ENCODE measurements around the gene NUDT14.

Gene NUDT14

DNA sequence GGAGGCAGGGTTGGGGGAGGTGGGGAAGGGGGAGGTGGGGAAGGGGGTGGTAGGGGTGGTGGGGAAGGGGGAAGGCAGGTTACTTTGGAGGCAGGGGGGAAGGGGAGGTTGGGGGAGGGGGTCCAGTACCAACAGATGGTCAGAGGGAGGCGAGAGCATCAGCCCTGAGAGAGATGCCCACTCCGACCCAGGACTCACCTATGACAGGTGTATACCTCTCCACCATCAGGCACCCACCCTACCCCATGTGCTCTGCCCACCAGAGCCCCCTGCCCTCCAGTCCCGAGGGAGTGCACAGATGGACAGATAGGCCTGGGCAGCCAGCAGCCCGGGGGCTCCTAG is 31.1 kb downstream of the NUDT14 start:
- Mint-ChIP-seq H3K4me1 (ENCODE audit: low read depth) (no peaks in the 10 kb centered on the region), H3K4me3 (no peak overlapping the region), H3K27me3 (no peaks in the 10 kb centered on the region), H3K27ac (no peak overlapping the region), H3K36me3 (ENCODE audit: low read depth) (no peaks in the 10 kb centered on the region), H3K9me3 (no peaks in the 10 kb centered on the region)
- intact Hi-C loops (cut with micrococcal nuclease), result no loop called here

DNA sequence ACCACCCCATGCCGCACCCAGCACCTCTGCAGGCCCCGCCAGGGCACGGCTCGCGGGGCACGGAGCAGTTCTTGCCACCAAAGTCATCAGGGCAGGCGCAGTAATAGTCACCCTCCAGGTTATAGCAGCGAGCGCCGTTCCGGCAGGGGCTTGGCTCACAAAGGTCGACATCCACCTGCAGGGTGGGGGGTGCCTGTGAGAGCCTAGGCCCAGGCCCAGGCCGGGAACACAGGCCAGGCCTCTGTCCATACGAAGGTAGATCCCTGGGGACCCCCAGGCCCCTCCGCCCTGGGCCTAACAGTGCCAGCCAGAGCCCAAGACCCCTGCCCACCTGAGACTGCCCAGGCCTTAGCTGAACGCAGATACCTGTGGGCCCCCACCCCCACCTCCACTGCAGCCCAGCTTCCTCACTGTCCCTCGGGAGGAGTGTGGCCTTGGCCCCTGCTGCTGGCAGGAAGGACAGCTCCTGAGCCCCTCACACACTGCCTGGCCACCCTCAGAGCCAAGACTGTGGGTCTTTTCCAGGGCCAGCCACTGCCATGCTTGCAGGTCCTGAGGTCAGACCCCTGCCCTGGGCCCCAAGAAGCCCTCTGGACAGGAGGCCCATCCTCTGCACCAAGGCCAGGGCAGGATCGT is 31.8 kb downstream of the NUDT14 start:
- no peaks in the 10 kb centered on the region for H3K36me3 Mint-ChIP-seq (ENCODE audit: low read depth)
- no peaks in the 10 kb centered on the region for H3K9me3 Mint-ChIP-seq
- no peaks in the 10 kb centered on the region for H3K27me3 Mint-ChIP-seq
- H3K27ac Mint-ChIP-seq, result no peak overlapping the region
- no peak overlapping the region for H3K4me3 Mint-ChIP-seq
- intact Hi-C loops (cut with micrococcal nuclease), result no loop called here
- H3K4me1 Mint-ChIP-seq (ENCODE audit: low read depth), result no peaks in the 10 kb centered on the region

DNA sequence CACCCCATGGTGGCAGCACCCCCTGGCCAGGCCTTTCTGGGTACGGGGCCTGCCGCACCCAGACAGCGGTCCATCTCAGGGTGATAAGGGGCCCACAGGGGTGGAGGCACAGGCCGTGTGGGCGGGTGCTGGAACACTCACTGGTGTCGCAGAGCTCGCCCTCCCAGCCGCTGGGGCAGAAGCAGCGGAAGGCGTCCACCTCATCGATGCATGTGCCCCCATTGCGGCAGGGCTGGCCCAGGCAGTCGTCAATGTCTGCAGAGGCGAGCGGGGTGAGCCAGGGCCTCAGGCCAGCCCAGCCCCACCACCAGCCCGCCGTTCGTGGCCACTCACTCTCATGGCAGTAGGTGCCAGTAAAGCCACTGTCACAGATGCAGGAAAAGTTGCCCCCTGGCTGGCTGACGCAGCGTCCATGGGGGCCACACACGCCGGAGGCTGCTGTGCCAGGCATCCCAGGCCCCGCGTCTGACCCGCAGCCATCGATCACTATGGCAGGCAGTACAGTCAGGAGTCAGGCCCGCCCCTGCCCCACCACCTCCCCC is 32.4 kb downstream of the NUDT14 start:
- Mint-ChIP-seq H3K27me3 (no peaks in the 10 kb centered on the region), H3K36me3 (ENCODE audit: low read depth) (no peaks in the 10 kb centered on the region), H3K4me1 (ENCODE audit: low read depth) (no peaks in the 10 kb centered on the region), H3K9me3 (no peaks in the 10 kb centered on the region), H3K27ac (no peak overlapping the region), H3K4me3 (no peak overlapping the region)
- intact Hi-C loops (cut with micrococcal nuclease), result no loop called here

DNA sequence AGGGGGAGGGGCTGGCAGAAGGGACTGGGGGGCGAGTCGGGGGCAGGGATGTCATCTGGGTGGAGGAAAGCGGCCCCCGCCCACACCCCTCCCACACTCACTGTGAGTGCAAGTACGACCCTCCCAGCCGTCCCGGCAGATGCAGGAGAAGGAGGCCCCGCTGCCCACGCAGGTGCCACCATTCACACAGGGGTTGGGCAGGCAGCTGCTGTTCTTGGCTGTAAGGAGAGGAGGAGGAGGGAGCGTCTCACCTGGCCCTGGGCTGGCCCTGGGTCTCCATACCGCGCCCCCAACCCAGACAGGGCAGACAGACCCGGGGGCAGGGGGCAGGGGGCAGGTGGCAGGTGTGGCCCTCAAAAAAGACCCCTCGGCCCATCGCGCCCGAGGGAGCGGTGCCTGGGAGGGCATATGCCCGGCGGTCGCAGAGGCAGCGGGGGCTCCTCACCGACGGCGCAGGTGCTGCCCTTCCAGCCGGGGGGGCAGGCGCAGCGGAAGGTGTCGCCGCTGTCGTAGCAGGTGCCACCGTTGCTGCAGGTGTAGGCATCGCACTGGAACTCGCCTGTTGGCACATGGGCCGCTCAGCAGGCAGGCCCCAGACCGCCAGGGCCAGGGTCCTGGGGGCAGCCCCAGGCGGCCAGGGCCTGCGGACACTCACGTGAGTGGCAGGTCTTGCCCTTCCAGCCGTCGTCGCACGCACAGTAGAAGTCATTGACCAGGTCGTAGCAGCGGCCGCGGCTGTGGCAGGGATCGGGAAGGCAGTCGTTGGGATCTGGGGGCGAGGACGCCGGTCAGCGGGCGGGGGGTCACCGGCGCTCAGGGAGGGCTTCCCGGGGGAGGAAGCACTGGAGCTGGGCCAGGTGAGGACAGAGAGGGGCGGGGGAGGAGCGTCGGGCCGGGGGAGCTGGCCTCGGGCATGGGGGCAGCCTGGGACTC is 33.2 kb downstream of the NUDT14 start:
- Mint-ChIP-seq H3K36me3 (ENCODE audit: low read depth) (no peaks in the 10 kb centered on the region), H3K9me3 (no peaks in the 10 kb centered on the region), H3K4me3 (no peak overlapping the region), H3K4me1 (ENCODE audit: low read depth) (no peaks in the 10 kb centered on the region), H3K27me3 (no peaks in the 10 kb centered on the region), H3K27ac (no peak overlapping the region)
- intact Hi-C loops (cut with micrococcal nuclease), result no loop called here

DNA sequence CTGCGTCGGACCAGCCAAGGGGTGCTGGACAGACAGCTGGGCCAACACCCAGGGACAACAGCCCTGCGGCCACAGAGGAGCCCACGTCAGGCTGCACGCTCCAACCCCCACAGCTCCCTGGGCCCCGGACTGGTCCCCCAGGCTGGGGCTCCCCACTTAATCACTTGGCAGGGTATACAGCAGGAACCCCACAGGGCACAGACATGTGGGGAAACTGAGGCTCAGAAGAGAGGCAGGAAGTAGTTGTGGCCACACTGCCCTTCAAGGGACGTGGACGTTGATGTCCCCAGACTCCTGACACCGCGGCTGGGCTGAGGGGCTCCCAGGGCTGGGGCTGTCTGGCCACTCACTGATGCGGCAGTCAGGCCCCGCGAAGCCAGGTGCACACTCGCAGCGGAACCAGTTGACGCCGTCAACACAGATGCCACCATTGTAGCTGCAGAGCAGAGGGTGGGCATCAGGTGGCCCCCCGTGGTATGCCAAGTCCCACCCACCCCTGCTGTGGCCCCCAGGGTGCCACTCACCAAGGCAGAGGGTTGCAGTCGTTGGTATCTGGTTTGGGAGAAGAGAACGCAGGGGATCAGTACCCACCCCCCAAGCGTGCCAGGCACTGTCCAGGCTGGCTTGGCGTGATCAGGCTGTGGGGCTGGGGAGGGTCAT is 34.0 kb downstream of the NUDT14 start:
- Mint-ChIP-seq H3K4me1 (ENCODE audit: low read depth) (no peaks in the 10 kb centered on the region), H3K4me3 (no peak overlapping the region), H3K36me3 (ENCODE audit: low read depth) (no peaks in the 10 kb centered on the region), H3K27ac (no peak overlapping the region), H3K27me3 (no peaks in the 10 kb centered on the region), H3K9me3 (no peaks in the 10 kb centered on the region)
- intact Hi-C loops (cut with micrococcal nuclease), result no loop called here

DNA sequence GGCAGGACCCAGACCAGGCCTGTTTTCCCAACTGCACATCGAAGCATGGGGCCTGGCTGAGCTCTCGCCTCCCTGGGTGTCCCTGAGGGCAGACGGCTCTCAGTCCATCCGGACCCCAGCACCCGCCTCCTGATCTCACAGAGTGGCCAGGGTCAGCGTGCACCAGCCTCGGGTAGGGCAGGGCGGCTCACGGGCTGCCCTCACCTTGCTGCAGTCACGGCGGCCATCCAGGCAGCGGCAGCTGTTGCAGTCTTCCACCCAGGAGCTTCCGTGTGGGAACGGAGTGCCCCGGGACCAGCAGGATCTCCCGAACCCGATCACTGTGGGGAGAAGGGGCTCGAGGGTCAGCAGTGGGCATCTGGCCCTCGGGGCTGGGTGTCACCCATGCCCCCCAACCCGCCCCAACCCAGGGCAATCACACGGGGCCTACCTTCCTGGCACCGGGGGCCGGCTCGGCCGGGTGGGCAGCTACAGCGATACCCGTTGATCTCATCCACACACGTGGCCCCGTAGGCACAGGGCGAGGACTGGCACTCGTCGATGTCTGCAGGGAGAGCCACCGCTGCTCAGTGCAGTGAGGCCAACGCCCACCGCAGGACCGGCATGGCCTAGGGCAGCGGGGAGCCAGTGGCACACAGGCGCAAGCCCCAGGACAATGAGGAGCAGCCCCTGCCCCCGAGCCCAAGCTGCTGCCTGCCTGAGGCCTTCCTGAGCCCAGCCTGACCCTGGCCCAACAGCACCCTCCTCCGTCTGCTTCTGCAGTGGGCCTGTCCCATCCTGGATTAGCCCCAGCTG is 34.7 kb downstream of the NUDT14 start:
- no peaks in the 10 kb centered on the region for H3K27me3 Mint-ChIP-seq
- H3K4me1 Mint-ChIP-seq (ENCODE audit: low read depth), result no peaks in the 10 kb centered on the region
- intact Hi-C loops (cut with micrococcal nuclease), result no loop called here
- no peaks in the 10 kb centered on the region for H3K9me3 Mint-ChIP-seq
- no peaks in the 10 kb centered on the region for H3K36me3 Mint-ChIP-seq (ENCODE audit: low read depth)
- H3K27ac Mint-ChIP-seq, result no peak overlapping the region
- no peak overlapping the region for H3K4me3 Mint-ChIP-seq

DNA sequence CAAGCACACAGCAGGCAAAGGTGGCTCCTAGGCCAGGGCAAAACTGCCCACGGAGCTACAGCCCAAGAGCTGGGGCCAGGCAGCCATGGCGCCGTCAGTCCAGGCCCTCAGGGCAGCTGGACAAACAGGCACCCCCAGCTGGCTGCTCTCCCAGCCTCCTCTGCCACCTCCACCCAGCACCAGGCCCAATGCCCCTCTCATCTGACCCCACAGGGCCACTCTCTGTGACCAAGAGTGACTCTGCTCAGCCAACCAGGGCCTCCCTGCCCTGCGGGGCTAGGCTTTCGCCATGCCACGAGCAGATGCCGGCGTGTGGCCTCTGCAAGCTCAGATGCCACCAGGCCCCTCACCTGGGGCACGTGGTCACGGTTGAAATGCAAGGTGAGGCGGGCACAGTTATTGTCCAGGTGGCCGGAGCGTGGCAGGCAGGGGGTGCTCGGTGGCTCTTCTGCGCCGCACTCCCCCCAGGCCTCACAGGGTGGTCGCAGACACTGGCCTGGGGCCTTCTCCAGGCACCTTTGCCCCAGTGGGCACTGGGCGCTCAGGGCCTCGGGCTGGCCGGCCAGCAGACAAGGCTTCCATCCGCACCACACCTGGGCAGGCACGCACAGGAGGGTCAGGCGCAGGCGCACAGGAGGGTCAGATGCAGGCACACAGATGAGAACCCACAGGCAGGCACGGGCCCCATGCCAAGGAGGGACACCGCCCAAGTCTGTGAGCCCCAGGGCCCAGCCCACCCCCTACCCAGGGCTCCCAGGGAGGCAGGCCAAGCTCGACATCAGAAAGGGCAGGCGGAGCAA is 35.5 kb downstream of the NUDT14 start:
- Mint-ChIP-seq H3K27ac (no peak overlapping the region), H3K9me3 (no peaks in the 10 kb centered on the region), H3K36me3 (ENCODE audit: low read depth) (no peaks in the 10 kb centered on the region), H3K4me3 (no peak overlapping the region), H3K4me1 (ENCODE audit: low read depth) (no peaks in the 10 kb centered on the region), H3K27me3 (no peaks in the 10 kb centered on the region)
- intact Hi-C loops (cut with micrococcal nuclease), result no loop called here

DNA sequence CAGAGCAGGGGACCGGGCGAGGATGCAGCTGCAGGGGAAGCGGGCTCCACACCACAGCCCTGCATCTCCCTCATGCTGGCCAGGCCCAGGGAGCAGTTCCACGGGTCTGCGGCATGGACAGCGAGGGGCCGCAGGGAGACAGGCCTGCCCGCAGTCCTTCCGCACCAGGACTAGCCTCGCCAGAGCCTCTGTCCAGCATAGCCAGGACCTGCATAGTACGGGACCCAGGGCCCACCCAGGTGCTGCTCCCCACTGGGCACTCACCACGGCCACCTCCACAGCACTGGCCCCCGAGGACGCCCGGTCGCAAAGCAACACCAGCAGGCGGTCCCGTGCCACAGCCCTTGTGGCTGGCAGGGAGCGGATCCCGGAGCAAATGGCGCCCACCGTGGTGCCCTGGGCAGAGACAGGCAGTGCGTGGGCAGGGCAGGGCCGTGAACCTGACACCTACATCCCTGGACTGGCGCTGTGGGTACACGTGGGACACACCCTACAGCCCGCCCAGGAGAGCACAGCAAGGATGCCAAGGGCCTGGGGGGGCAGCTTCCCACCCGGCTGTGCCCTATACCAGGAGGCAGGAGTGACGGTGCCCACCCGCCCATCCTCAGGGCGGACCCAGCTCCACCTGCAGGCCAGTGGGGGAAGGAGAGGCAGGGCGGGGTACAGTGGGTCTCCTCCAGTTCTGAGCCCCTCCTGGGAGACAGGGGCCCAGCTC is 36.3 kb downstream of the NUDT14 start:
- Mint-ChIP-seq H3K9me3 (peaks cover 6% of the 10 kb centered on the region), H3K4me3 (no peak overlapping the region), H3K27me3 (no peaks in the 10 kb centered on the region), H3K27ac (no peak overlapping the region), H3K36me3 (ENCODE audit: low read depth) (no peaks in the 10 kb centered on the region), H3K4me1 (ENCODE audit: low read depth) (no peaks in the 10 kb centered on the region)
- intact Hi-C loops (cut with micrococcal nuclease), result no loop called here

DNA sequence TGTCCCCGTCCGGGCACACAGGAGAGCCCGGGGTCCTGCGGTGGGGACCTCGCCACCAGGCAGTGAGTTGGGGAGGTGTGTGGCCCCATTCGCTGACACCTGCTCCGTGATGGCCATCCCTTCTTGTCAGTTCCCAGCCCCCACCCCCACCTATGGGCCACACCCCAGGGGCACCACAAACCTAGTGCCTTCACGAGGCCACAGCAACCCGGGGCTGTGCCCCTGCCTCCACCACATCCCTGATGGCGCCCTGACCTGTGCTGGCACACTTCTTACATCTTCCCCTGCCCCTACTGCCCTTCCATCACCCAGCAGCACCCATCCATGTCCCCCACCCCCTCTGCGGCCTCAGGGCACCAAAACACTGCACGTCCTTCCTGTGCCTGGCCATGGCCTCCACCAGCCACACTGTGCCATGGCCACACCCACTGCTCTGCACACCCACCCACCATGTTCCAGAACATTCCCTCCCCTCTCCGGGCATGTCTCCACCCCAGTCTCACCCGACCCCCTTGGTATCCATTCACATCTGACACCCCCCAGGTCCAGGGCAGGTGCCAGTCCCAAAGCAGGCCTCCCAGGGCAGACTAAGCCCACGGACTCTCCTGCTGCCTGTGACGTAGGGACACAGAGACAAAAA is 37.0 kb downstream of the NUDT14 start:
- no peaks in the 10 kb centered on the region for H3K36me3 Mint-ChIP-seq (ENCODE audit: low read depth)
- H3K4me1 Mint-ChIP-seq (ENCODE audit: low read depth), result no peaks in the 10 kb centered on the region
- H3K27me3 Mint-ChIP-seq, result no peaks in the 10 kb centered on the region
- intact Hi-C loops (cut with micrococcal nuclease), result no loop called here
- H3K9me3 Mint-ChIP-seq, result peaks cover 10% of the 10 kb centered on the region
- H3K27ac Mint-ChIP-seq, result no peak overlapping the region
- no peak overlapping the region for H3K4me3 Mint-ChIP-seq

DNA sequence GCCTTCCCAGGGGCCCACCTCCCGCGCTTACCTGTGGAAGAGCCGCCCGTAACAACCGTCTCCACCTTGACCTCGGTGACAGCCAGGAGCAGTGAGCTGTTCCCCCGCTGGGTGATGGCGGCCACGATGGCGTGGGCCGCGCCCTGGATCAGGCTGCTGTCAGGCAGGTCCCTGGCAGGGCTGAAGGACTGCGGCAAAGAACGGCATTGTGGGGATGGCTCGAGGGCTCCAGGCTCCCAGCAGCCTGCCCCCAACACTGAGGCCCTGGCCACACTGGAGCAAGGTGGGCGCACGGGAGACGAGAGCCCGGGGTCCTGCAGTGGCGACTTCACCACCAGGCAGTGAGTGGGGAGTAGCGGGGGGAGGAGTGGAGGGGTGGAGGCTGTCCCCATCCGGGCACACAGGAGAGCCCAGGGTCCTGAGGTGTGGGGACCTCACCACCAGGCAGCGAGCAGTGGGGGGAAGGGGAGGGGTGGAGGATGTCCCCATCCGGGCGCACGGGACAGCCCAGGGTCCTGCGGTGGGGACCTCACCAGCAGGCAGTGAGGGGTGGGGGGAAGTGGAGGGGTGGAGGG is 37.6 kb downstream of the NUDT14 start:
- Mint-ChIP-seq H3K9me3 (peaks cover 10% of the 10 kb centered on the region), H3K4me3 (no peak overlapping the region), H3K4me1 (ENCODE audit: low read depth) (no peaks in the 10 kb centered on the region), H3K36me3 (ENCODE audit: low read depth) (no peaks in the 10 kb centered on the region), H3K27me3 (no peaks in the 10 kb centered on the region), H3K27ac (no peak overlapping the region)
- intact Hi-C loops (cut with micrococcal nuclease), result no loop called here

DNA sequence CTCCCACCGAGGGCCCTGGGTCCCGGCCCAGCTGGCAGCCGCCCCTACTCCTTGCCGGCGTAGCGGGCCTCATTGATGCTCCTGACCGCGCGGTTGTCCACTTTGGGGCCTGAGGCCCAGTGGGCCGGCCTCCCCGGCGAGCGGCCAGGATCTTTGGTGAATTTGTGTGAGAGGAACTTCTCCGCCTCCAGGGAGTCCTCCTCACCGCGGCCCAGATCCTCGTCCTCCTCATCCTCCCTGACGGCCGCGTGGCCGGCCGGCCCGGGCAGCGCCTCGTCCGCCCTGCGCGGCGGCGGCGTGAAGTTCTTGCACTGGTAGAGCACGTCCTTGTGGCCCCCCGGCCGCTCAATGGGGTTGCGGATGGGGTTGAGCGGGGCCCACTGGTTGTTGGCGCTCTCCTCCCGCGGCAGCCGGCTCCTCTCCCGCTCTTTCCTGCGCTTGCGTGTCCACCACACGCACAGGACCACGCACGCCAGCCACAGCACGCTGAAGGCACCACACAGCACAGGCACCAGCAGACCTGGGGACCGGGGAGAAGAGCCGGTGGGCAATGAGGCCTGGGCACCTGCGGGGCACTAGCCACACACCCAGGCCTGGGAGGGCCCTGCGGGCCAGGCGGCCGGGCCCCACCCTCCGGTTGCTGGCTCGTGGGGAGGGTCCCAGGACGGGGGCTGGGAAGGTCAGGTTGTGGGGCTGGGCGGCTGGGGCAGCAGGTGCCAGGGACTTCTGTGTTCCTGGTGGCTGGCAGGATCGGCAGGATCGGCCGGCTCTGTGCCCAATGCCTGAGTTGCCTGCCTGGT is 38.3 kb downstream of the NUDT14 start:
- H3K36me3 Mint-ChIP-seq (ENCODE audit: low read depth), result no peaks in the 10 kb centered on the region
- H3K4me3 Mint-ChIP-seq, result no peak overlapping the region
- H3K27ac Mint-ChIP-seq, result no peak overlapping the region
- no peaks in the 10 kb centered on the region for H3K27me3 Mint-ChIP-seq
- peaks cover 10% of the 10 kb centered on the region for H3K9me3 Mint-ChIP-seq
- H3K4me1 Mint-ChIP-seq (ENCODE audit: low read depth), result no peaks in the 10 kb centered on the region
- intact Hi-C loops (cut with micrococcal nuclease), result no loop called here
